H1 (cell line): ENCODE data around the gene CCNY.

Source experiments
- CTCF ChIP-seq, 3 experiments: IDR thresholded peaks; 1 replicate in 2 of 3; 2 replicates in 1 of 3; pipeline versions ENCODE4 v1.5.1 to v1.6.1; 2011; ENCODE audit warnings: low read length in 3 of 3, mild to moderate bottlenecking in 3 of 3, inconsistent platforms in 2 of 3, low read depth in 1 of 3, moderate library complexity in 1 of 3; ENCODE audit not compliant: insufficient read depth in 1 of 3; ENCODE audit errors: control extremely low read depth in 1 of 3
- JUN ChIP-seq: IDR thresholded peaks from 2 replicates; pipeline ENCODE4 v1.6.1; 2011; ENCODE audit warnings: low read depth, mild to moderate bottlenecking, improper control_type of control experiment, low read length
- SIN3A ChIP-seq, 2 experiments: IDR thresholded peaks in 1 of 2; conservative IDR thresholded peaks in 1 of 2; 2 replicates each; pipeline ENCODE4 v1.6.1; 2011 to 2012; ENCODE audit warnings: low read length in 2 of 2, improper control_type of control experiment in 1 of 2, low read depth in 1 of 2, mild to moderate bottlenecking in 1 of 2

- TF ChIP-seq JUN, result no peak
- TF ChIP-seq SIN3A (conservative IDR thresholded peaks at IDR 0.05 in 1 of 2, IDR thresholded peaks at IDR 0.05 in 1 of 2; ENCODE audit: low read depth in 1 of 2, low read length in 2 of 2), result no peak
- TF ChIP-seq CTCF (IDR thresholded peaks at IDR 0.05; ENCODE audit: control extremely low read depth in 1 of 3, insufficient read depth in 1 of 3, low read depth in 1 of 3, low read length in 3 of 3), result no peak
These were observed 252.5 kb downstream of the CCNY start for GRCh38 chr10:35588836-35589235.
